ENCODE results near the gene COL8A1.

DNA sequence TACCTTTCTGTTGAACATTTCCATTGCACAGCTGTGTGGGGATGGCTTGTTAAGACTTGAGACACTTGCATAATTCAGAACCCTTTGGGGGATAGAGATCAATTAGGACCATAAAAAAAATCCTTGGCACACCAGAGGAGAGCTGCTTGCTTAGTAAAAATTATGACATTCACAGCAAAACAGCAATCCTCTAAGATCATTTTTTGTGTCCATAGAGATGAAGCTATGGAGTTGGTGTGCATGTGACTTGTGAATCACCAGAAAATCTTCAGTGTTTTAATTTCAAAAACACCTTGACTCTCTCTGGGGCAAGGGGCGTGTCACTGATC, 7.7 kb downstream of the COL8A1 start:
- TF ChIP-seq, protein P1, sequence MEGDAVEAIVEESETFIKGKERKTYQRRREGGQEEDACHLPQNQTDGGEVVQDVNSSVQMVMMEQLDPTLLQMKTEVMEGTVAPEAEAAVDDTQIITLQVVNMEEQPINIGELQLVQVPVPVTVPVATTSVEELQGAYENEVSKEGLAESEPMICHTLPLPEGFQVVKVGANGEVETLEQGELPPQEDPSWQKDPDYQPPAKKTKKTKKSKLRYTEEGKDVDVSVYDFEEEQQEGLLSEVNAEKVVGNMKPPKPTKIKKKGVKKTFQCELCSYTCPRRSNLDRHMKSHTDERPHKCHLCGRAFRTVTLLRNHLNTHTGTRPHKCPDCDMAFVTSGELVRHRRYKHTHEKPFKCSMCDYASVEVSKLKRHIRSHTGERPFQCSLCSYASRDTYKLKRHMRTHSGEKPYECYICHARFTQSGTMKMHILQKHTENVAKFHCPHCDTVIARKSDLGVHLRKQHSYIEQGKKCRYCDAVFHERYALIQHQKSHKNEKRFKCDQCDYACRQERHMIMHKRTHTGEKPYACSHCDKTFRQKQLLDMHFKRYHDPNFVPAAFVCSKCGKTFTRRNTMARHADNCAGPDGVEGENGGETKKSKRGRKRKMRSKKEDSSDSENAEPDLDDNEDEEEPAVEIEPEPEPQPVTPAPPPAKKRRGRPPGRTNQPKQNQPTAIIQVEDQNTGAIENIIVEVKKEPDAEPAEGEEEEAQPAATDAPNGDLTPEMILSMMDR (IDR thresholded peaks at IDR 0.05; ENCODE audit: low read length) = no peak
- TF ChIP-seq EZH2 (optimal IDR thresholded peaks at IDR 0.05; ENCODE audit: low read depth, low read length) (no peak), EZH2phosphoT487 (IDR thresholded peaks at IDR 0.05; ENCODE audit: low read length) (no peak)
